ENCODE data around the gene USP7. TPM values are rescaled to one million over a fixed set of nuclear protein-coding genes. Genes with fewer than 3 reads are reported as not detected.
"Not testable (repeated sequence)": the region's sequence is repeated elsewhere in the genome, so short reads cannot be mapped to it uniquely, and the experiment has no call there.

Gene USP7
- total and polyA plus RNA-seq, 3 experiments from 2014 or later: 12.6 to 192 (median 189) TPM

GRCh38 chr16:8877894-8878522 lies 85.7 kb downstream of the USP7 start:
- Histone ChIP-seq H3K4me1 (ENCODE audit: insufficient read depth, low read length) (peaks cover 3% of the 10 kb centered on the region), H3K4me3 (ENCODE audit: low read length) (no peak overlapping the region), H3K9me3 (ENCODE audit: low read length) (no peaks in the 10 kb centered on the region), H3K27ac (ENCODE audit: low read depth, low read length) (no peak overlapping the region), H3K27me3 (ENCODE audit: insufficient read depth, low read length, poor library complexity, severe bottlenecking) (no peaks in the 10 kb centered on the region), H3K36me3 (ENCODE audit: insufficient read depth, low read length) (no peaks in the 10 kb centered on the region)
- H3K4me3 Mint-ChIP-seq: no peak overlapping the region
- no peaks in the 10 kb centered on the region for H3K27me3 Mint-ChIP-seq
- H3K27ac Mint-ChIP-seq: peak overlapping the region in 3 of 8 donors; percentile 60 to 88 (median 77)
- no peaks in the 10 kb centered on the region for H3K9me3 Mint-ChIP-seq
- ChIA-PET POLR2A (no interaction called here), CTCF (interaction anchor here (1.2 to 5.0 kb wide), 3 partner anchors 9 to 257 kb away, joined by 3 to 51 read pairs (median 24); partner anchors contain the start of gene CARHSP1)
- H3K36me3 Mint-ChIP-seq: no peaks in the 10 kb centered on the region
- DNase-seq: no peak
- peaks cover 20 to 26% (median 22%) of the 10 kb centered on the region in 3 donors for H3K4me1 Mint-ChIP-seq

GRCh38 chr16:8875317-8875716 lies 88.4 kb downstream of the USP7 start:
- H3K27ac ChIP-seq (ENCODE audit: low read depth, low read length); H3K9me3 ChIP-seq (ENCODE audit: low read length); CTCF ChIA-PET; H3K27me3 Mint-ChIP-seq; H3K4me3 ChIP-seq (ENCODE audit: low read length); H3K4me1 ChIP-seq (ENCODE audit: insufficient read depth, low read length); H3K36me3 ChIP-seq (ENCODE audit: insufficient read depth, low read length); H3K36me3 Mint-ChIP-seq; H3K27me3 ChIP-seq (ENCODE audit: insufficient read depth, low read length, poor library complexity, severe bottlenecking); POLR2A ChIA-PET; H3K9me3 Mint-ChIP-seq; H3K4me3 Mint-ChIP-seq; DNase-seq: not testable (repeated sequence)
- Mint-ChIP-seq H3K27ac (peak overlapping the region in 1 of 8 donors; percentile 60), H3K4me1 (peaks cover 26 to 34% (median 29%) of the 10 kb centered on the region in 3 donors)

- peaks cover 8% of the 10 kb centered on the region for H3K4me1 ChIP-seq (ENCODE audit: insufficient read depth, low read length)
- POLR2A ChIA-PET: no interaction called here
- Mint-ChIP-seq H3K4me1 (peaks cover 22 to 35% (median 27%) of the 10 kb centered on the region in 3 donors), H3K9me3 (no peaks in the 10 kb centered on the region), H3K27ac (peak overlapping the region in 5 of 8 donors; percentile 1 to 97 (median 64)), H3K36me3 (peaks cover 0 to under 1% (median 0%) of the 10 kb centered on the region in 3 donors), H3K27me3 (no peaks in the 10 kb centered on the region), H3K4me3 (peak overlapping the region in 2 of 7 donors; percentile 14 to 54)
- no peak overlapping the region for H3K4me3 ChIP-seq (ENCODE audit: low read length)
- DNase-seq: no peak
- H3K9me3 ChIP-seq (ENCODE audit: low read length): no peaks in the 10 kb centered on the region
- H3K27me3 ChIP-seq (ENCODE audit: insufficient read depth, low read length, poor library complexity, severe bottlenecking): no peaks in the 10 kb centered on the region
- CTCF ChIA-PET: no interaction called here
- H3K36me3 ChIP-seq (ENCODE audit: insufficient read depth, low read length): no peaks in the 10 kb centered on the region
- H3K27ac ChIP-seq (ENCODE audit: low read depth, low read length): no peak overlapping the region
Measured at GRCh38 chr16:8874388-8874787, 89.3 kb downstream of the USP7 start.

- Mint-ChIP-seq H3K4me1 (peaks cover 26 to 39% (median 32%) of the 10 kb centered on the region in 3 donors), H3K27ac (peak overlapping the region in 3 of 8 donors; percentile 30 to 84 (median 83))
- H3K27me3 ChIP-seq (ENCODE audit: insufficient read depth, low read length, poor library complexity, severe bottlenecking); H3K36me3 Mint-ChIP-seq; DNase-seq; H3K9me3 ChIP-seq (ENCODE audit: low read length); CTCF ChIA-PET; H3K9me3 Mint-ChIP-seq; H3K4me1 ChIP-seq (ENCODE audit: insufficient read depth, low read length); H3K36me3 ChIP-seq (ENCODE audit: insufficient read depth, low read length); POLR2A ChIA-PET; H3K4me3 ChIP-seq (ENCODE audit: low read length); H3K4me3 Mint-ChIP-seq; H3K27ac ChIP-seq (ENCODE audit: low read depth, low read length); H3K27me3 Mint-ChIP-seq: not testable (repeated sequence)
Measured at GRCh38 chr16:8873866-8874195, 89.9 kb downstream of the USP7 start.

GRCh38 chr16:8872967-8873865 lies 90.5 kb downstream of the USP7 start:
- POLR2A ChIA-PET: no interaction called here
- Histone ChIP-seq H3K4me1 (ENCODE audit: insufficient read depth, low read length) (peaks cover 10% of the 10 kb centered on the region), H3K4me3 (ENCODE audit: low read length) (no peak overlapping the region), H3K27ac (ENCODE audit: low read depth, low read length) (no peak overlapping the region), H3K27me3 (ENCODE audit: insufficient read depth, low read length, poor library complexity, severe bottlenecking) (no peaks in the 10 kb centered on the region), H3K36me3 (ENCODE audit: insufficient read depth, low read length) (no peaks in the 10 kb centered on the region), H3K9me3 (ENCODE audit: low read length) (no peaks in the 10 kb centered on the region)
- DNase-seq: no peak
- H3K9me3 Mint-ChIP-seq: no peaks in the 10 kb centered on the region
- H3K27ac Mint-ChIP-seq: peak overlapping the region in 2 of 8 donors; percentile 30 to 84
- H3K27me3 Mint-ChIP-seq: no peaks in the 10 kb centered on the region
- peaks cover 22 to 33% (median 26%) of the 10 kb centered on the region in 3 donors for H3K4me1 Mint-ChIP-seq
- no peak overlapping the region for H3K4me3 Mint-ChIP-seq
- CTCF ChIA-PET: no interaction called here
- H3K36me3 Mint-ChIP-seq: peaks cover 0 to 3% (median 0%) of the 10 kb centered on the region in 3 donors

GRCh38 chr16:8872071-8872470 lies 91.6 kb downstream of the USP7 start:
- Mint-ChIP-seq H3K4me1 (peaks cover 28 to 38% (median 32%) of the 10 kb centered on the region in 3 donors), H3K36me3 (peaks cover 0 to 13% (median 0%) of the 10 kb centered on the region in 3 donors), H3K4me3 (no peak overlapping the region), H3K27me3 (no peaks in the 10 kb centered on the region), H3K27ac (no peak overlapping the region), H3K9me3 (no peaks in the 10 kb centered on the region)
- H3K9me3 ChIP-seq (ENCODE audit: low read length): no peaks in the 10 kb centered on the region
- no peak overlapping the region for H3K4me3 ChIP-seq (ENCODE audit: low read length)
- CTCF ChIA-PET: interaction anchor here (1.6 kb wide), 1 partner anchor 30 kb away, joined by 3 read pairs; no protein-coding TSS in a partner anchor
- peaks cover 19% of the 10 kb centered on the region for H3K4me1 ChIP-seq (ENCODE audit: insufficient read depth, low read length)
- POLR2A ChIA-PET: no interaction called here
- H3K27ac ChIP-seq (ENCODE audit: low read depth, low read length): no peak overlapping the region
- no peak for DNase-seq
- no peaks in the 10 kb centered on the region for H3K27me3 ChIP-seq (ENCODE audit: insufficient read depth, low read length, poor library complexity, severe bottlenecking)
- no peaks in the 10 kb centered on the region for H3K36me3 ChIP-seq (ENCODE audit: insufficient read depth, low read length)

- peaks cover 0 to 13% (median 0%) of the 10 kb centered on the region in 3 donors for H3K36me3 Mint-ChIP-seq
- peaks cover 21% of the 10 kb centered on the region for H3K4me1 ChIP-seq (ENCODE audit: insufficient read depth, low read length)
- H3K9me3 ChIP-seq (ENCODE audit: low read length); H3K27ac ChIP-seq (ENCODE audit: low read depth, low read length); H3K36me3 ChIP-seq (ENCODE audit: insufficient read depth, low read length); H3K4me3 ChIP-seq (ENCODE audit: low read length); H3K27me3 ChIP-seq (ENCODE audit: insufficient read depth, low read length, poor library complexity, severe bottlenecking); H3K27ac Mint-ChIP-seq; H3K9me3 Mint-ChIP-seq; H3K27me3 Mint-ChIP-seq; DNase-seq: not testable (repeated sequence)
- peak overlapping the region in 4 of 7 donors; percentile 15 to 50 (median 28) for H3K4me3 Mint-ChIP-seq
- H3K4me1 Mint-ChIP-seq: peaks cover 42 to 55% (median 47%) of the 10 kb centered on the region in 3 donors
- POLR2A ChIA-PET: interaction anchor here (1.3 kb wide), 1 partner anchor 15 kb away, joined by 4 read pairs; no protein-coding TSS in a partner anchor
- CTCF ChIA-PET: interaction anchor here (1.6 to 4.8 kb wide), 2 partner anchors 10 to 139 kb away, joined by 4 to 51 read pairs; partner anchors contain the start of gene LITAFD
Measured at GRCh38 chr16:8869988-8870241, 93.8 kb downstream of the USP7 start.

All from CD8-positive, alpha-beta memory T cell (primary cell).